Measurements from ENCODE around the gene MAGI2.

GRCh38 chr7:78311181-78311580 is 1142.3 kb downstream of the MAGI2 start:
- TF ChIP-seq EZH2 (IDR thresholded peaks at IDR 0.05; ENCODE audit: insufficient read depth, poor library complexity, severe bottlenecking) (no peak), EZH2phosphoT487 (IDR thresholded peaks at IDR 0.05; ENCODE audit: insufficient read depth, low read depth) (no peak)
